ENCODE results near the gene RNF2. TPM values are rescaled to one million over a fixed set of nuclear protein-coding genes. Genes with fewer than 3 reads are reported as not detected.

RNF2 gene
- total RNA-seq, 1 donor from 2014 or later, result 4.0 TPM

DNA sequence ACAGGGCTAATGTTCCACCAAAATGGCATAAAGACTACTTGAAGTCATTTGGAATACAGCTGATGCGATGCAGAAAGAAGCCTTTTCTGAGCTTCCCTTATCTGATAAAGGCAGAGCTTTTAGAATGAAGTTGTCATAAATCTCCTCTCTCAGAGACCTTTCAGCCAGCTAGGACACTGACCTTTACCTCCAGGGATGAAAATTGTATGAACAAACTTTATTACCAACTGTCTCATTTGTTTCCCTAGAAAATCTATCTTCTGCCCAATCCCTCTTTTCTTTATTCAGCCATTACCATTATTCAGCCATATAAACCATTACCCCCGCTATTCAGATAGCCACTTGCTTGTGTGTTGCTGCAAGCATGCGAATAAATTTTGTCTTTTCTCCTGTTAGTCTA lies 29.7 kb upstream of the RNF2 start:
- no peak for TF ChIP-seq CTCF (IDR thresholded peaks at IDR 0.05)
- Histone ChIP-seq H3K9me3 (no peaks in the 10 kb centered on the region), H3K4me3 (no peak overlapping the region), H3K36me3 (no peaks in the 10 kb centered on the region), H3K27me3 (no peaks in the 10 kb centered on the region), H3K27ac (no peak overlapping the region), H3K4me1 (no peaks in the 10 kb centered on the region)
- no peak for DNase-seq (ENCODE audit: low spot score in 2 of 2)
- intact Hi-C loops (cut with DNase I), result no loop called here

DNA sequence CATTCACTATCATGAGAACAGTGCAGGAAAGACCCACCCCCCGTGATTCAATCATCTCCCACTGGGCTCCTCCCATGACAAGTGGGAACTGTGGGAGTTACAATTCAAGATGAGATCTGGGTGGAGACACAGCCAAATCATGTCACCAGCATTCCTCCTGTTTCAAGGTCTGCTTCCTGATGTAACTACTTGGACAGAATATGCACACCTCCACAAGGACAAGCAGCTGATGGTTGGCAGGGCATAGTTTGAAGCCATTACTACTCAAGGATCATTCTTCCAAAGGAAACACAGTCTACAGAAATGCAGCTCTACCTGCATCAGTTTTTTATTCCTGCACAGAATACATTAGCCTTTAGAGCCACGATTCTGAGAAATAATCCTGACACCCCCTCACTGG lies 28.5 kb upstream of the RNF2 start:
- no peaks in the 10 kb centered on the region for H3K4me1 ChIP-seq
- H3K27me3 ChIP-seq, result no peaks in the 10 kb centered on the region

GRCh38 chr1:185017338-185017737 lies 28.0 kb upstream of the RNF2 start:
- DNase-seq (ENCODE audit: low spot score in 2 of 2), result no peak
- Histone ChIP-seq H3K27me3 (no peaks in the 10 kb centered on the region), H3K4me1 (no peaks in the 10 kb centered on the region), H3K9me3 (no peaks in the 10 kb centered on the region), H3K4me3 (no peak overlapping the region), H3K27ac (no peak overlapping the region), H3K36me3 (no peaks in the 10 kb centered on the region)
- no peak for TF ChIP-seq CTCF (IDR thresholded peaks at IDR 0.05)
- intact Hi-C loops (cut with DNase I), result no loop called here

More for the DNA sequence above, 28.5 kb upstream of the RNF2 start:
- TF ChIP-seq CTCF (IDR thresholded peaks at IDR 0.05), result no peak
- intact Hi-C loops (cut with DNase I), result no loop called here
- H3K27ac ChIP-seq, result no peak overlapping the region
- H3K9me3 ChIP-seq, result no peaks in the 10 kb centered on the region
- H3K36me3 ChIP-seq, result no peaks in the 10 kb centered on the region
- no peak overlapping the region for H3K4me3 ChIP-seq
- no peak for DNase-seq (ENCODE audit: low spot score in 2 of 2)

DNA sequence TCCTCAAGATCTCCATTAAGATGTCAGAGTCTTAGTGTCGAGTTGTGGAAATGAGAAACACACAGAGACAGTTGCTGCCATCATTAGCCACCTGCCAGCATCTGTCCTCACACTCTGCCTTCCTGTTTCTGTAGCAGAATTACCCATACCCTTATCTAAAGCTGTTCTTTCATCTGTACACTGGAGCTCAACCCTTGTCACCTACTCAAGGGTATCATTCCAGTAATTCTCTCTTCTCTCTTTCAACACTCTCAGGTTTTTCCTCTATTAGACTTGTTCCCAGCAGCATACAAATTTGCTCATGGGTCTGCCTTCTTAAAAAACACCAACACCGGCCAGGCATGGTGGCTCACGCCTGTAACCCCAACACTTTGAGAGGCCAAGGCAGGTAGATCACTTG lies 27.4 kb upstream of the RNF2 start:
- no peak for TF ChIP-seq CTCF (IDR thresholded peaks at IDR 0.05)
- no peaks in the 10 kb centered on the region for H3K4me1 ChIP-seq
- intact Hi-C loops (cut with DNase I), result no loop called here

GRCh38 chr1:185027252-185027882 lies 18.0 kb upstream of the RNF2 start:
- intact Hi-C loops (cut with DNase I), result no loop called here
- Histone ChIP-seq H3K27me3 (no peaks in the 10 kb centered on the region), H3K27ac (no peak overlapping the region), H3K4me1 (no peaks in the 10 kb centered on the region), H3K36me3 (no peaks in the 10 kb centered on the region), H3K4me3 (no peak overlapping the region), H3K9me3 (peaks cover 5 to 9% of the 10 kb centered on the region in 2 donors)
- no peak for TF ChIP-seq CTCF (IDR thresholded peaks at IDR 0.05)
- DNase-seq (ENCODE audit: low spot score in 2 of 2), result no peak

More for the DNA sequence above, 27.4 kb upstream of the RNF2 start:
- Histone ChIP-seq H3K27ac (no peak overlapping the region), H3K4me3 (no peak overlapping the region), H3K27me3 (no peaks in the 10 kb centered on the region), H3K36me3 (no peaks in the 10 kb centered on the region), H3K9me3 (no peaks in the 10 kb centered on the region)
- no peak for DNase-seq (ENCODE audit: low spot score in 2 of 2)

- Histone ChIP-seq H3K27ac (no peak overlapping the region), H3K27me3 (no peaks in the 10 kb centered on the region), H3K4me3 (no peak overlapping the region), H3K4me1 (no peaks in the 10 kb centered on the region), H3K36me3 (no peaks in the 10 kb centered on the region), H3K9me3 (no peaks in the 10 kb centered on the region)
- intact Hi-C loops (cut with DNase I), result no loop called here
- no peak for TF ChIP-seq CTCF (IDR thresholded peaks at IDR 0.05)
- no peak for DNase-seq (ENCODE audit: low spot score in 2 of 2)
Measured at GRCh38 chr1:185033686-185034085, 11.7 kb upstream of the RNF2 start.

Data from ascending aorta (tissue), 2 donors.